OCI-LY1 (cell line): Measurements from ENCODE around the gene DALRD3.

Experiments used
- H2AFZ ChIP-seq: fragments of 200-600 bp; sonication (generic), shearing (Covaris generic); 2 replicates; pipeline ENCODE4 v1.6.0; 2014; ENCODE audit warnings: antibody characterized with exemption, mild to moderate bottlenecking, low read length
- H3F3A ChIP-seq: fragments of 200-600 bp; sonication (generic), shearing (Covaris generic); 2 replicates; pipeline ENCODE4 v1.6.0; 2014; ENCODE audit warnings: mild to moderate bottlenecking, antibody characterized with exemption, low read length, moderate library complexity; ENCODE audit not compliant: insufficient read depth
- H3K27ac ChIP-seq: fragments of 200-600 bp; sonication (generic); 2 replicates; pipeline ENCODE4 v1.5.1; 2014; ENCODE audit warnings: low read length, mixed run types, mild to moderate bottlenecking, low read depth; ENCODE audit not compliant: poor library complexity, severe bottlenecking
- H3K27me3 ChIP-seq: fragments of 200-600 bp; sonication (generic); 2 replicates; pipeline ENCODE4 v1.6.0; 2014; ENCODE audit warnings: antibody characterized with exemption, mild to moderate bottlenecking, low read length, moderate library complexity; ENCODE audit not compliant: insufficient read depth
- H3K36me3 ChIP-seq: fragments of 200-600 bp; sonication (generic); 2 replicates; pipeline ENCODE4 v1.6.1; 2014; ENCODE audit warnings: mild to moderate bottlenecking, antibody characterized with exemption, low read length, moderate library complexity, mixed read lengths; ENCODE audit not compliant: insufficient read depth
- H3K4me1 ChIP-seq: fragments of 200-600 bp; sonication (generic); 2 replicates; pipeline ENCODE4 v1.5.1; 2014; ENCODE audit warnings: mild to moderate bottlenecking, low read length, moderate library complexity; ENCODE audit not compliant: insufficient read depth, severe bottlenecking
- H3K4me2 ChIP-seq: fragments of 200-600 bp; sonication (generic), shearing (Covaris generic); 2 replicates; pipeline ENCODE4 v1.6.1; 2014; ENCODE audit warnings: low read length
- H3K4me3 ChIP-seq: fragments of 200-600 bp; sonication (generic); 2 replicates; pipeline ENCODE4 v1.5.1; 2014; ENCODE audit warnings: low read length, low read depth, mild to moderate bottlenecking, mixed read lengths; ENCODE audit not compliant: poor library complexity, severe bottlenecking
- H3K79me2 ChIP-seq: fragments of 200-600 bp; shearing (Covaris generic); 2 replicates; pipeline ENCODE4 v1.6.1; 2016; ENCODE audit warnings: mixed run types, low read length, mixed read lengths; ENCODE audit not compliant: insufficient read depth
- H3K9ac ChIP-seq: fragments of 200-600 bp; sonication (generic), shearing (Covaris generic); 2 replicates; pipeline ENCODE4 v1.6.1; 2014; ENCODE audit warnings: mild to moderate bottlenecking, low read length, mixed read lengths
- H3K9me2 ChIP-seq: fragments of 200-600 bp; sonication (generic), shearing (Covaris generic); 2 replicates; pipeline ENCODE4 v1.6.1; 2014; ENCODE audit warnings: low read depth, mild to moderate bottlenecking, low read length, mixed read lengths
- H3K9me3 ChIP-seq: fragments of 200-600 bp; shearing (Covaris generic); 2 replicates; pipeline ENCODE4 v1.6.1; 2014; ENCODE audit warnings: low read length, mixed read lengths
- H4K20me1 ChIP-seq: fragments of 200-600 bp; sonication (generic), shearing (Covaris generic); 2 replicates; pipeline ENCODE4 v1.6.0; 2016; ENCODE audit warnings: mild to moderate bottlenecking, low read length; ENCODE audit not compliant: insufficient read depth
- CTCF ChIP-seq: fragments of 200-600 bp; sonication (generic), shearing (Covaris generic); IDR thresholded peaks from 2 replicates; pipeline ENCODE4 v1.5.1; 2017; ENCODE audit warnings: mild to moderate bottlenecking, antibody characterized with exemption, low read length, moderate library complexity, mixed read lengths
- EZH2 ChIP-seq: fragments of 200-600 bp; sonication (generic), shearing (Covaris generic); IDR thresholded peaks from 2 replicates; pipeline ENCODE4 v1.8.0; 2017; ENCODE audit warnings: borderline replicate concordance, mixed run types, mild to moderate bottlenecking, antibody characterized with exemption, low read length, moderate library complexity, mixed read lengths

DALRD3 gene

GRCh38 chr3:49029563-49029884 lies 11.1 kb upstream of the DALRD3 start:
- Histone ChIP-seq H3K4me2 (peak overlapping the region; percentile 99), H3K27ac (peak overlapping the region; percentile 33), H3K4me1 (peaks cover 41% of the 10 kb centered on the region), H3K9ac (peak overlapping the region; percentile 85; the same call in 1 of the 2 replicates), H3K27me3 (no peaks in the 10 kb centered on the region), H3F3A (0 out of 2 replicates have a peak, but pooled peaks cover 2% of the 10 kb centered on the region), H3K9me3 (no peaks in the 10 kb centered on the region), H3K36me3 (peaks cover 87% of the 10 kb centered on the region), H3K4me3 (peak overlapping the region; percentile 84), H3K9me2 (no peaks in the 10 kb centered on the region), H3K79me2 (no peaks in the 10 kb centered on the region), H4K20me1 (no peaks in the 10 kb centered on the region), H2AFZ (no peak overlapping the region)
- no peak for TF ChIP-seq EZH2

GRCh38 chr3:49028673-49029562 lies 10.5 kb upstream of the DALRD3 start, which contains the start of gene IMPDH2:
TSS of gene IMPDH2 (minus strand) at chr3:49029398. CDS start at chr3:49029350, 48 bp downstream.
- Histone ChIP-seq H3K4me2 (peak within 1 kb of the TSS; percentile 99), H3K36me3 (peaks cover 88% of the 10 kb centered on the region), H3K9me2 (no peaks in the 10 kb centered on the region), H4K20me1 (no peaks in the 10 kb centered on the region), H3K4me1 (peaks cover 43% of the 10 kb centered on the region), H3F3A (0 out of 2 replicates have a peak, but pooled peaks cover 2% of the 10 kb centered on the region), H2AFZ (no peak within 1 kb of the TSS), H3K9me3 (no peaks in the 10 kb centered on the region), H3K9ac (peak within 1 kb of the TSS; percentile 85), H3K27ac (peak within 1 kb of the TSS; percentile 54), H3K4me3 (peak within 1 kb of the TSS; percentile 84), H3K79me2 (no peaks in the 10 kb centered on the region), H3K27me3 (no peaks in the 10 kb centered on the region)
- TF ChIP-seq CTCF: peak; percentile 23; the same call in 1 of the 2 replicates
- TF ChIP-seq EZH2: no peak

GRCh38 chr3:49028298-49028672 lies 9.9 kb upstream of the DALRD3 start:
- 0 out of 2 replicates have a peak, but pooled peaks cover 2% of the 10 kb centered on the region for H3F3A ChIP-seq
- H3K4me1 ChIP-seq: peaks cover 46% of the 10 kb centered on the region
- H3K27me3 ChIP-seq: no peaks in the 10 kb centered on the region
- TF ChIP-seq EZH2: no peak
- no peak for TF ChIP-seq CTCF
- H2AFZ ChIP-seq: no peak overlapping the region
- peaks cover 90% of the 10 kb centered on the region for H3K36me3 ChIP-seq
- H3K79me2 ChIP-seq: no peaks in the 10 kb centered on the region
- H3K9me3 ChIP-seq: no peaks in the 10 kb centered on the region
- peak overlapping the region; percentile 99 for H3K4me2 ChIP-seq
- H3K9ac ChIP-seq: peak overlapping the region; percentile 85
- H3K9me2 ChIP-seq: no peaks in the 10 kb centered on the region
- peak overlapping the region; percentile 84 for H3K4me3 ChIP-seq
- H4K20me1 ChIP-seq: no peaks in the 10 kb centered on the region
- H3K27ac ChIP-seq: peak overlapping the region; percentile 54
